Measurements from ENCODE around the gene AGPAT2.

- no peak for TF ChIP-seq GATA2 (IDR thresholded peaks at IDR 0.05; ENCODE audit: low read depth, low read length)
- no peak for TF ChIP-seq GATA3 (IDR thresholded peaks at IDR 0.05; ENCODE audit: low read depth, low read length)
These were observed 61.1 kb downstream of the AGPAT2 start for GRCh38 chr9:136626066-136626725.

All from SH-SY5Y (cell line).